HepG2 (cell line): ENCODE results near the gene KRTAP5-10. TPM values are rescaled to one million over a fixed set of nuclear protein-coding genes. Genes with fewer than 3 reads are reported as not detected.

ENCODE experiments used
- ATAC-seq: fragments of 200-7000 bp; cut with Tn5 transposase; 3 replicates; pipeline ENCODE4 v1.9.1; 2020; ENCODE audit warnings: mild to moderate bottlenecking, moderate library complexity
- BruUV-seq: library from RNA; stranded (reverse); fragments of 400-500 nt; replicated peaks from 2 replicates; lab custom pipeline; 2021; lab: Mats Ljungman, UMichigan
- CTCF ChIA-PET: fragments of 300-600 bp; formaldehyde crosslinking; extraction: SDS; loops from one replicate; lab custom pipeline; 2021; ENCODE audit warnings: low total read pairs, inconsistent platforms, low intra/inter-chr PET ratio; lab: Yijun Ruan, JAX
- POLR2A ChIA-PET: fragments of 350-600 bp; sonication (Branson Sonifier 250); formaldehyde crosslinking; loops from one replicate; lab custom pipeline; 2020; ENCODE audit warnings: antibody characterized with exemption, inconsistent platforms; lab: Yijun Ruan, JAX
- DNase-seq: peaks from one replicate; pipeline ENCODE4 v3.0.0-alpha.2; 2015; ENCODE audit warnings: low spot score
- FAIRE-seq: peaks from 3 replicates; lab custom pipeline; 2011; peaks lifted over from hg19 to GRCh38; lab: Jason Lieb, UNC
- H2AFZ ChIP-seq: one replicate; pipeline ENCODE4 v1.6.1; 2011; ENCODE audit warnings: low read length, inconsistent platforms
- H3K27ac ChIP-seq: fragments of 300-600 bp; 3 replicates; pipeline ENCODE4 v1.8.0; 2011; ENCODE audit warnings: mixed run types, mild to moderate bottlenecking, mixed read lengths, low read length, inconsistent platforms; ENCODE audit not compliant: insufficient read depth; ENCODE audit errors: extremely low read length
- H3K27me3 ChIP-seq, 2 experiments: fragments of 200-600 bp in 1 of 2; 2 replicates in 1 of 2; 3 replicates in 1 of 2; pipeline versions ENCODE4 v1.6.0 to v1.8.0; 2011; ENCODE audit warnings: low read length in 2 of 2, mild to moderate bottlenecking in 2 of 2, moderate library complexity in 2 of 2, inconsistent platforms in 1 of 2; ENCODE audit not compliant: insufficient read depth in 2 of 2, control insufficient read depth in 1 of 2
- H3K36me3 ChIP-seq, 2 experiments: fragments of 200-600 bp in 1 of 2; replicated peaks in 1 of 2; 2 replicates in 1 of 2; 3 replicates in 1 of 2; pipeline versions ENCODE4 v1.5.1 to v1.8.0; 2011; ENCODE audit warnings: low read length in 2 of 2, inconsistent platforms in 1 of 2; ENCODE audit not compliant: insufficient read depth in 2 of 2, control insufficient read depth in 1 of 2
- H3K4me1 ChIP-seq: 2 replicates; pipeline ENCODE4 v1.5.1; 2012; ENCODE audit warnings: low read length, inconsistent platforms; ENCODE audit not compliant: insufficient read depth
- H3K4me2 ChIP-seq: 2 replicates; pipeline ENCODE4 v1.6.0; 2011; ENCODE audit warnings: low read depth, low read length, inconsistent platforms
- H3K4me3 ChIP-seq, 3 experiments: fragments of 200-600 bp in 1 of 3; sonication (generic), shearing (Covaris generic) in 1 of 3; replicated peaks in 1 of 3; 2 replicates each; pipeline ENCODE4 v1.5.1; 2011 to 2016; ENCODE audit warnings: low read length in 3 of 3, inconsistent platforms in 2 of 3, low read depth in 2 of 3, mild to moderate bottlenecking in 2 of 3, control low read depth in 1 of 3, mixed read lengths in 1 of 3; ENCODE audit not compliant: insufficient read depth in 1 of 3
- H3K79me2 ChIP-seq: one replicate; pipeline ENCODE4 v1.6.1; 2011; ENCODE audit warnings: low read length, inconsistent platforms; ENCODE audit not compliant: insufficient read depth
- H3K9ac ChIP-seq: 2 replicates; pipeline ENCODE4 v1.6.0; 2011; ENCODE audit warnings: mild to moderate bottlenecking, low read depth, low read length, inconsistent platforms; ENCODE audit not compliant: insufficient read depth
- H3K9me3 ChIP-seq: 2 replicates; pipeline ENCODE4 v1.5.1; 2012; ENCODE audit warnings: mild to moderate bottlenecking, low read length
- H4K20me1 ChIP-seq: 2 replicates; pipeline ENCODE4 v1.6.0; 2011; ENCODE audit warnings: inconsistent platforms, mild to moderate bottlenecking, low read length, moderate library complexity; ENCODE audit not compliant: insufficient read depth
- HMGA1 ChIP-seq: sonication (generic); formaldehyde crosslinking; conservative IDR thresholded peaks from 2 replicates; pipeline ENCODE4 v1.4.0; 2020; ENCODE audit warnings: missing genetic modification reagents
- LCORL ChIP-seq, 2 experiments: fragments of 450-650 bp in 1 of 2; sonication (generic) in 1 of 2; formaldehyde crosslinking in 1 of 2; IDR thresholded peaks; 2 replicates each; pipeline versions ENCODE4 v1.5.0 to v1.6.1; 2017 to 2020; ENCODE audit warnings: antibody characterized with exemption in 1 of 2, missing genetic modification reagents in 1 of 2
- MAX ChIP-seq: IDR thresholded peaks from 2 replicates; pipeline ENCODE4 v1.6.1; 2012; ENCODE audit warnings: inconsistent platforms
- NBN ChIP-seq: fragments of 450-650 bp; conservative IDR thresholded peaks from 2 replicates; pipeline ENCODE4 v1.6.1; 2017
- ZNF251 ChIP-seq: sonication (generic); formaldehyde crosslinking; IDR thresholded peaks from 2 replicates; pipeline ENCODE4 v1.9.0; 2021; ENCODE audit warnings: mild to moderate bottlenecking, missing genetic modification reagents
- WGBS: methylation state at CpG from one replicate; pipeline ENCODE4 v1.1.6; 2017; ENCODE audit warnings: low lambda C conversion rate; 5-methylcytosine and 5-hydroxymethylcytosine counted together
- in situ Hi-C: cut with HindIII; loops from 2 replicates; pipeline ENCODE4 v1.10.0; 2017; ENCODE audit warnings: low pct_unique_long_range_greater_than_20kb; ENCODE audit not compliant: extremely low pct_ligation_motif_present
- intact Hi-C: fragments of 100-400 bp; cut with micrococcal nuclease; formaldehyde crosslinking; loops from one replicate; pipeline ENCODE4 v1.10.0; 2022; ENCODE audit not compliant: unreplicated experiment
- polyA plus RNA-seq, 8 experiments: library from polyadenylated mRNA; depleted of rRNA in 3 of 8; stranded (reverse) in 7 of 8; unstranded in 1 of 8; fragments of >200 nt; fragmentation: Illumina TruSeq in 4 of 8; extraction: Trizol in 4 of 8; gene quantifications; 2 replicates each; pipeline versions ENCODE4 v1.2.1 to v1.2.3, GENCODE V29; 2011 to 2016; ENCODE audit warnings: low read depth in 4 of 8, missing spikeins in 1 of 8, mixed read lengths in 1 of 8; ENCODE audit not compliant: insufficient read depth in 1 of 8
- total RNA-seq, 5 experiments: library from RNA; depleted of rRNA; stranded (reverse); fragments of >200 nt; fragmentation: Illumina TruSeq; extraction: Trizol; gene quantifications; 2 replicates each; pipeline ENCODE4 v1.2.3, GENCODE V29; 2016; ENCODE audit warnings: low read depth in 1 of 5
- TF ChIP-seq, protein P1 (sequence below): sonication (generic); formaldehyde crosslinking; IDR thresholded peaks from 2 replicates; pipeline ENCODE4 v1.4.0; 2020; ENCODE audit warnings: mild to moderate bottlenecking, missing genetic modification reagents

Gene KRTAP5-10
- total and polyA plus RNA-seq, 2 of the 13 experiments (the other 11 are each of a cell fraction or from before 2014, with no cell fraction given) = not detected

- H3K36me3 ChIP-seq = no peaks in the 10 kb centered on the region
- intact Hi-C loops = no loop called here
- ChIA-PET POLR2A (no interaction called here), CTCF (no interaction called here)
- H3K4me1 ChIP-seq = peaks cover 14% of the 10 kb centered on the region; the same call in 1 of the 2 replicates
- H2AFZ ChIP-seq = no peak overlapping the region
- DNase-seq (no peak), ATAC-seq (no peak), FAIRE-seq (no peak)
- H3K4me2 ChIP-seq = no peak overlapping the region
- H3K79me2 ChIP-seq = no peaks in the 10 kb centered on the region
- H3K9ac ChIP-seq = no peak overlapping the region
- no peaks in the 10 kb centered on the region for H3K9me3 ChIP-seq
- WGBS = 54% methylated on average over 4 of the region's 4 CpGs
- H4K20me1 ChIP-seq = no peaks in the 10 kb centered on the region
- no peak overlapping the region for H3K4me3 ChIP-seq
- H3K27ac ChIP-seq = no peak overlapping the region
- in situ Hi-C loops = no loop called here
- BruUV-seq = no TSS peak
- no peaks in the 10 kb centered on the region; a peak in 2 of 5 replicates for H3K27me3 ChIP-seq
- no peak for TF ChIP-seq MAX
- no peak for TF ChIP-seq ZNF251
- no peak for TF ChIP-seq HMGA1
- TF ChIP-seq LCORL (IDR thresholded peaks at IDR 0.05) = 0 out of 2 replicates have a peak, but pooled peaks have one; percentile 11
- TF ChIP-seq LCORL (CRISPR knock-in tag; IDR thresholded peaks at IDR 0.05) = no peak
- 0 out of 2 replicates have a peak, but pooled peaks have one; percentile 57 for TF ChIP-seq NBN
- TF ChIP-seq, protein P1, sequence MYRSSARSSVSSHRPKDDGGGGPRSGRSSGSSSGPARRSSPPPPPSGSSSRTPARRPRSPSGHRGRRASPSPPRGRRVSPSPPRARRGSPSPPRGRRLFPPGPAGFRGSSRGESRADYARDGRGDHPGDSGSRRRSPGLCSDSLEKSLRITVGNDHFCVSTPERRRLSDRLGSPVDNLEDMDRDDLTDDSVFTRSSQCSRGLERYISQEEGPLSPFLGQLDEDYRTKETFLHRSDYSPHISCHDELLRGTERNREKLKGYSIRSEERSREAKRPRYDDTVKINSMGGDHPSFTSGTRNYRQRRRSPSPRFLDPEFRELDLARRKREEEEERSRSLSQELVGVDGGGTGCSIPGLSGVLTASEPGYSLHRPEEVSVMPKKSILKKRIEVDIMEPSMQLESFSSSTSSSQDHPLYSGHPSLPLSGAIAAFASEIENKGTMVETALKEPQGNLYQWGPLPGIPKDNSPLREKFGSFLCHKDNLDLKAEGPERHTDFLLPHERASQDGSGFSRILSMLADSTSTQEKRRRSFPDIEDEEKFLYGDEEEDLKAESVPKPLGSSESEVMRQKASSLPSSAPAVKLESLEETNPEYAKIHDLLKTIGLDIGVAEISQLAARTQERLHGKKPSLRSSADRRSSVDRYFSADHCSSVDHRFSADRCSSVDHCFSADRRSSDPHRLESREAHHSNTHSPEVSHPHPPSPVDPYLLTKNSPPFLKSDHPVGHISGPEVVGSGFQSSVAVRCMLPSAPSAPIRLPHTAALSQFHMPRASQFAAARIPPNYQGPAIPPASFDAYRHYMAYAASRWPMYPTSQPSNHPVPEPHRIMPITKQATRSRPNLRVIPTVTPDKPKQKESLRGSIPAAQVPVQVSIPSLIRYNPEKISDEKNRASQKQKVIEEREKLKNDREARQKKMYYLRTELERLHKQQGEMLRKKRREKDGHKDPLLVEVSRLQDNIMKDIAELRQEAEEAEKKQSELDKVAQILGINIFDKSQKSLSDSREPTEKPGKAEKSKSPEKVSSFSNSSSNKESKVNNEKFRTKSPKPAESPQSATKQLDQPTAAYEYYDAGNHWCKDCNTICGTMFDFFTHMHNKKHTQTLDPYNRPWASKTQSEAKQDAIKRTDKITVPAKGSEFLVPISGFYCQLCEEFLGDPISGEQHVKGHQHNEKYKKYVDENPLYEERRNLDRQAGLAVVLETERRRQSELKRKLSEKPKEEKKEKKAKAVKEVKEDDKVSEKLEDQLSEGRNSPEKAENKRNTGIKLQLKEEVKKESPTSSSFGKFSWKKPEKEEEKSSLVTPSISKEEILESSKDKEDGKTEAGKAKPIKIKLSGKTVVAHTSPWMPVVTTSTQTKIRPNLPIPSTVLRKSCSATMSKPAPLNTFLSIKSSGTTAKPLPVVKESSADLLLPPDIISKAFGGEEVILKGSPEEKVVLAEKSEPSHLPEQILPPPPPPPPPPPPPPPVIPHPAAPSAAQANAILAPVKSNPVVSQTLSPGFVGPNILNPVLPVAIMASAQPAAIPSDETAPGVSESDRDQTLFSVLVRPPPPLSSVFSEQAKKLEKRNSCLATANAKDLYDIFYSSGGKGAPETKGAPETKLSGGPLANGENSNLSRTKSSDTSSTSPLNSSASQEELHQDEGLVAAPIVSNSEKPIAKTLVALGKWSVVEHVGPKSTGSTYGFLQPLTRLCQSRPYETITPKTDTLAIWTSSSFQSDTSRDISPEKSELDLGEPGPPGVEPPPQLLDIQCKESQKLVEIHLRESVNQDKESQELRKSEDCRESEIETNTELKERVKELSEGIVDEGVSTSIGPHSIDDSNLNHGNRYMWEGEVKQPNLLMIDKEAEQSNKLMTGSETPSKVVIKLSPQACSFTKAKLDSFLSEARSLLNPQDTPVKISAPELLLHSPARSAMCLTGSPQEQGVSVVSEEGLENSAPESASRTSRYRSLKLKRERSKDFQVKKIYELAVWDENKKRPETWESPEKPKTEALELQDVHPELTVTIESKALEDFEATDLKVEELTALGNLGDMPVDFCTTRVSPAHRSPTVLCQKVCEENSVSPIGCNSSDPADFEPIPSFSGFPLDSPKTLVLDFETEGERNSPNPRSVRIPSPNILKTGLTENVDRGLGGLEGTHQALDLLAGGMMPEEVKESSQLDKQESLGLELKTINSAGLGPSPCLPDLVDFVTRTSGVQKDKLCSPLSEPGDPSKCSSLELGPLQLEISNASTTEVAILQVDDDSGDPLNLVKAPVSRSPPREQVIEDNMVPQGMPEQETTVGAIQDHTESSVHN (CRISPR knock-in tag) = no peak
These were observed 9.3 kb upstream of the KRTAP5-10 start for GRCh38 chr11:71556018-71556417.
